GM11168 (cell line): ENCODE results near the gene GRIK5.
"Not testable (repeated sequence)": the region's sequence is repeated elsewhere in the genome, so short reads cannot be mapped to it uniquely, and the experiment has no call there.

ENCODE experiments used
- in situ Hi-C: fragments of 300-500 bp; cut with MboI; formaldehyde crosslinking; loops from one replicate; pipeline ENCODE4 v1.12.0; 2022; ENCODE audit warnings: low sequenced_read_pairs; ENCODE audit not compliant: unreplicated experiment

GRIK5 gene

GRCh38 chr19:42053037-42053935 is 16.7 kb downstream of the GRIK5 start:
- in situ Hi-C loops, result no loop called here

GRCh38 chr19:42052241-42052863 is 17.7 kb downstream of the GRIK5 start:
- in situ Hi-C loops, result no loop called here

DNA sequence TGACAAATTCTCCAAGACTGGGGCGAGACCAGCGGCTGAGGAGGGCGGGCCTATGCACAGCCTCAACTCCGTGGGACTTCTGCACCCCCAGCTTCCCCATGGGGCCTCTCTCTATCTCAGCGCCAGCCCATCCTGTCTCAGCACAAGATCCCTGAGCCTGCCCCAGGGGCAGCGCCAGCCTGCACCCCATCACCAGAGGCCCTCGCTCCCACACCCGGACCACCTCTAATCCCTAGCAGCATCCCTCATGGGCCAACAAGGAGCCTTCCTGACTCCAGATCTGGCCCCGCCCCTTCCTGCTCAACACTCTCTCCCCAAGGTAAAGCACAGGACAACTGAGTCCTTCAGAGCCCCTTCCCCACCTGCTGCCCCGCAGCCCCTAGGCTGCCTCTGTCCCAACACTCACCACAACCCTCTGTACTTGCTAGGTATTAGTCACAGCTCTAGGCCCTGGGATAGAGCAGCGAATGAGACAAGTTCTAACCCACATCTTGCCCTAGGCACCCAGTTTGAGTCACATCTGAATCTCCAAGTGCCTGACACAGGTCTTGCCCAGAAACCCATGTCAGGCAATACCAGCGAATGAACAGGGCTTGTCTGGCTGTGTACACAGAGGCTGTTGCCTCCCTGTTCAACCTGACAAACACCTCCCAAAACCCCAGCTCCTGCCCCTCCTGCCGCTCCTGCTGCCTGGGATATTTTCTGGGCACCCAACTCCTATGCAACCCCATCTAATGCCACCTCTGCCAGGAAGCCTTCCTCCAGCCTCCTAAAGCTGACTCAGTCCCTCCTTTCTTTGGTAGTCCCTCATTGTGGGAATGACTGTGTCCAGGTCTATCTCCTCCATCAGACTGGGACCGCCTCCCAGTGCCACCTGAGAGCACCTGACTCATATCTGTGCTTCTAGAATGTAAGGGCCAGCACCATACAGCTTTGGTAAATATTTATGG is 18.6 kb downstream of the GRIK5 start:
- in situ Hi-C loops, result no loop called here

GRCh38 chr19:42048992-42049391 is 21.0 kb downstream of the GRIK5 start:
- in situ Hi-C loops, result no loop called here

DNA sequence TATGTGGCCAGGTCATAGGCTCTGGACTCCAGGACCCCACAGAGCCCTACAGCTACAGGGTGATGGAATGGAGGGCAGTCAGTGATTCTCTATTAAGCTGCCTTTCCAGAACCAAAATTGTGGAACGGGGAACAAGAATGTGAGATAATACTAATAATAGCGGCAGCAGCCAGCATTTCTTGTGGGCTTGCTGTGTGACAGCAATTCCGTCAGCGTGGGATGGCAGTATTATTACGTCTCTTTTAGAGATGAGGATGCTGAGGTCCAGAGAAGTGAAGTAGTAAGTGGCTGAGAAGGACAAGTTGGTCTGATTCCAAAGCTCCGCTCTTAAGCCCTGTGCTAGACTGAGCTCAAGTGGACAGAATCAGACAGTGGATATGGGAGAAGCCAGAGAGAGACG is 24.4 kb downstream of the GRIK5 start:
- in situ Hi-C loops, result no loop called here

- in situ Hi-C loops, result no loop called here
Observed at GRCh38 chr19:42042455-42043170, 27.4 kb downstream of the GRIK5 start.

DNA sequence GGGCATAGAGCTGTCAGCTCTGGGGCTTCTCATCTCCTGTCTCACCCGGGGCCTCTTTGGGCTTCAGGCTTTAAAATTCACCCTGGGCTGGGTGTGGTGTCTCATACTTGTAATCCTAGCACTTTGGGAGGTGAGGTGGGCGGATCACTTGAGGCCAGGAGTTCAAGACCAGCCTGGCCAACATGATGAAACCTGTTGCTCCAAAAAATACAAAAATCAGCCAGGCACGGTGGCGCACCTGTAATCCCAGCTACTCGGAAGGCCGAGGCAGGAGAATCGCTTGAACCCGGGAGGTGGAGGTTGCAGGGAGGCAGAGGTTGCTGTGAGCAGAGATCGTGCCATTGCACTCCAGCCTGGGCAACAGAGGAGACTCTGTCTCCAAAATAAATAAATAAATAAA is 29.5 kb downstream of the GRIK5 start:
- in situ Hi-C loops, result not testable (repeated sequence)

DNA sequence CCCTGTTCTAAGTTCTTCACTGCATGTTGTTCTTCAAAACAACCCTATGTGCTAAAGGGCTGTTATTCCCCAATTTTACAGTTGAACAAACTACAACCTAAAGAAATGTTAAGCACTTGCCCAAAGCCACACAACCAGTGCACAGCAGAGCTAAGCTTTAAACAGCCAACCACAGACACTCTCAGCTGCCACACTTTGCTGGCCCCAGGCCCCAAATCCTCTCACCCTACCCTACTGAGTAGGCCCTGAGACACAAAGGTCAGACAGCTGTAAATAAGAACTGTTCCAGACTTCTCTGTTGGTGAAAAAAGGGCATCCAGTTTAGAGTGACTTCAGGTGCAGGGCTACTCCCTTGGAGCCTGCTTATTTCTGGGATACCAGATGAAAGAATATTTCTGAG is 30.0 kb downstream of the GRIK5 start:
- in situ Hi-C loops, result no loop called here

DNA sequence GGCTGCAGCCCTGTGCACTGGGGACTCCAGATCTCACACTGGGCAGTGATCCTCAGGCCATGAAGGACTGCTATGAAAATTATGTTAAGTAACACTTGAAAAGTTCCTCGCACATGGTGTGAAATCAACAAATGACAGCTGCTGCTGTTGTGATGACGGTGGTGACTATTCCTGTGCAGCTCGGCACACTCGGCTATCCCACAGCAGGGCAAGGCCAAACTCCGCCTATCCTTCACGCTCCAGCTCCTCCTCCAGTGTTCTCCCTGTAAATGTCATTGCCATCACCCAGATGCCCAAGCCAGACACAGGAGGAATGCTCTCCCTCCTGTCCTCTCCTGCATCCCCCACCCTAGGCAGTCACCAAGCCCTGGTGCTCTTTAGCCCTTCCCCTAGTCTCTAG is 31.3 kb downstream of the GRIK5 start:
- in situ Hi-C loops, result no loop called here

GRCh38 chr19:42037649-42038048 is 32.4 kb downstream of the GRIK5 start:
- in situ Hi-C loops, result no loop called here

DNA sequence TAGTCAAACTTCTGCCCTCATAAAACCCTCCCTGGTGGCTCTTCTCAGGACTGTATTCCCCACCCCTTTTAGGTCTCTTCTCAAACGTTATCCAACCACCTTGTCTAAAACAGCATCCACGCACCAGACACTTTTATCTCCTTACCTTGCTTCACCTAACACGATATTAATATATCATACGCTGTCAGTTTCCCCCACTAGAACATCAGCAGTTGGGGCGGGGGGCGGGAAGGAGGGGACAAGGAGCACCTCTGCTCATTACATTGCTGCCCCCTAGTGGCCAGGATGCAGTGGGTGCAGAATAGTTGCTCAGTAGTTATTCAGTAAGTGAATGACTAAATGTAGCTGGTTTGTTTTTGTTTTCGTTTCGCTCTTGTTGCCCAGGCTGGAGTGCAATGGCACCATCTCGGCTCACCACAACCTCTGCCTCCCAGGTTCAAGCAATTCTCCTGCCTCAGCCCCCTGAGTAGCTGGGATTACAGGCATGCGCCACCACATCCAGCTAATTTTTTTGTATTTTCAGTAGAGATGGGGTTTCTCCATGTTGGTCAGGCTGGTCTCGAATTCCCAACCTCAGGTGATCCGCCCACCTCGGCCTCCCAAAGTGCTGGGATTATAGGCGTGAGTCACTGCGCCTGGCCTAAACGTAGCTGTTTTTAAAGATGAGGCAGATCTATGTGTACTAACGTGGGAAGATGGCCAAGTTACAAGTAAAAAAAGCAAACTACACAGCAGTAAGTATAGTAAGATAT is 35.2 kb downstream of the GRIK5 start:
- in situ Hi-C loops, result not testable (repeated sequence)

DNA sequence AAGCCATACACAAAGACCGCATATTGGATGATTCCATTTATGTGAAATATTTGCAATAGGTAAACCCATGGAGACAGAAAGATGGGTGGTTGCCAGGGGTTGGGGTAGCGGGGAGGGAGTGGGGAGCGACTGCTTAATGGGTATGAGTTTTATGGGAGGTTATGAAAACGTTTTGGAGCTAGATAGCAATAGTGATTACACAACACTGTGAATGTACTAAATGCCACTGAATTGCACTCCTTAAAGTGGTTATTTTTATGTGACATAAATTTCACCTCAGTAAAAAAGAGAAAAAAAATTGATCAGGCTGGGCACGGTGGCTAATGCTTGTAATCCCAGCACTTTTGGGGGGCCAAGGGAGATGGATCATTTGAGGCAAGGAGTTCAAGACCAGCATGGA is 36.6 kb downstream of the GRIK5 start:
- in situ Hi-C loops, result no loop called here

GRCh38 chr19:42032431-42032830 is 37.6 kb downstream of the GRIK5 start:
- in situ Hi-C loops, result no loop called here

- in situ Hi-C loops, result no loop called here
Observed at GRCh38 chr19:42030645-42031440, 39.2 kb downstream of the GRIK5 start.

- in situ Hi-C loops, result no loop called here
Observed at GRCh38 chr19:42028304-42029216, 41.4 kb downstream of the GRIK5 start.

DNA sequence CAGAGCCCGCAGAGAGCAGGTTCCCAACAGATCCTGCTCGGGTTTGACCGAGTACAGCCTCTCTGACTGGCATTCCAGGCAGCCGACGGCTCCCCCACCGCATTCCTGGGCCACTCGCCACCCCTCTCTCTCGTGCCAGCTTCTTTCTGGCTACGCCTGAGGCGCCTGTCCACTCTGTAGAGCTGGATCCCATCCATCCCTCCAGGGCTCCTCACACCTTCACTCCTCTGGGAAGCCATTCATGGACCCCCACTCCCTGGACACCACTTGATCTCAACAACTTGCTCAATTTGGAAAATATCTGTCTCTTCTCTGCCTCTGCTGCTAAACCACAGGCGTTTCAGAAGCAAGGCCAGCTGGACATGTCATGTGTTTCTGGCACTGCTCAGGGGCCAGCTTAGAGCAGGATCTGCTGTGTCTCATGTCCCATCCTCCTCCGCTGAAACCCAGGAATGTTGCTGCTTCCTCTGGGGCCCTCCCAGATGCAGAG is 45.3 kb downstream of the GRIK5 start:
- in situ Hi-C loops, result no loop called here

GRCh38 chr19:42023943-42024260 is 46.1 kb downstream of the GRIK5 start:
- in situ Hi-C loops, result no loop called here
